A673 (cell line): ENCODE data around the gene TSPOAP1.

Experiments used
- EZH2 ChIP-seq: fragments of 200-600 bp; sonication (generic); IDR thresholded peaks from 2 replicates; pipeline ENCODE4 v1.6.1; 2017; ENCODE audit warnings: borderline replicate concordance, low read depth, mild to moderate bottlenecking, mixed read lengths, antibody characterized with exemption, low read length; ENCODE audit not compliant: poor library complexity, severe bottlenecking
- TF ChIP-seq, protein P1 (sequence below): fragments of 300-800, 200-600 bp; sonication (generic); conservative IDR thresholded peaks from 2 replicates; pipeline ENCODE4 v1.5.1; 2017; ENCODE audit warnings: low read depth, mild to moderate bottlenecking, antibody characterized with exemption, low read length, moderate library complexity, mixed read lengths

DNA sequence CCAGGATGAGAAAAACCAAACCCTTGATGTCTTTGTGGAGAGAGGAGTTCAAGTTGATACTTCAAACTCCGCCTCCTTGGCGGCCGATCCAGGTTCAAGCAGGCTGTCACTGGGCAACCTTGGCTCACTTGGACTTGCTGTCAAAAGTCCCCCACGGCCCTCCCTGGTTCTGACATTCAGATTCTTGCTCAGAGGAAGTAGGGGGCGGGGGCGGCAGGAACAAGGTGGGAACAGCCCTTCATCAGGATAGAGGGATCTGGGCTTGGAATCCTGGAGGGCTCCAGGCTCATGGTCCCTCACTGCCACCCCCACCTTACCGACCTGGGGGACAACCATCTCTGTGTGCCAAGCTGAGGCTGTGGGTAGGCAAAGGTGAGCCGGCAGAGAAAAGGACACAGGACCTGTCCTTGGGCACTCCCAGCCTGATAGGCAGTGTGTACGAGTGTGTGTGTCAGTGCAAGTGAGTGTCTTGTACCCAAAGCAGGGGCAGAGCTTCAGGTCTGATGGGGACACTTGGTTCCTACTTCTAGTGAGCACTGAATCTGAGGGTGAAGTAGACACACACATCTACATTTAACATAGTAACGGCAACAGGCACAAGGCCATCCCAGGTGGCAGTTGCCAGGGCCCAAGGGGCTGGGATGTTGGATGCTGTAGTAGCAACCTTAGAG lies 6.6 kb upstream of the TSPOAP1 start:
- TF ChIP-seq, protein P1, sequence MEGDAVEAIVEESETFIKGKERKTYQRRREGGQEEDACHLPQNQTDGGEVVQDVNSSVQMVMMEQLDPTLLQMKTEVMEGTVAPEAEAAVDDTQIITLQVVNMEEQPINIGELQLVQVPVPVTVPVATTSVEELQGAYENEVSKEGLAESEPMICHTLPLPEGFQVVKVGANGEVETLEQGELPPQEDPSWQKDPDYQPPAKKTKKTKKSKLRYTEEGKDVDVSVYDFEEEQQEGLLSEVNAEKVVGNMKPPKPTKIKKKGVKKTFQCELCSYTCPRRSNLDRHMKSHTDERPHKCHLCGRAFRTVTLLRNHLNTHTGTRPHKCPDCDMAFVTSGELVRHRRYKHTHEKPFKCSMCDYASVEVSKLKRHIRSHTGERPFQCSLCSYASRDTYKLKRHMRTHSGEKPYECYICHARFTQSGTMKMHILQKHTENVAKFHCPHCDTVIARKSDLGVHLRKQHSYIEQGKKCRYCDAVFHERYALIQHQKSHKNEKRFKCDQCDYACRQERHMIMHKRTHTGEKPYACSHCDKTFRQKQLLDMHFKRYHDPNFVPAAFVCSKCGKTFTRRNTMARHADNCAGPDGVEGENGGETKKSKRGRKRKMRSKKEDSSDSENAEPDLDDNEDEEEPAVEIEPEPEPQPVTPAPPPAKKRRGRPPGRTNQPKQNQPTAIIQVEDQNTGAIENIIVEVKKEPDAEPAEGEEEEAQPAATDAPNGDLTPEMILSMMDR = no peak
- no peak for TF ChIP-seq EZH2
